NCI-H146 treated with DMSO at 0.1 percent for 48 hours (cell line): Measurements from ENCODE around the gene SH3BGR.

ENCODE experiments used
- DNase-seq: peaks from one replicate; lab custom pipeline; 2025; ENCODE audit not compliant: unreplicated experiment; lab: John Stamatoyannopoulos, UW

SH3BGR gene

GRCh38 chr21:39511102-39511501 is 59.3 kb downstream of the SH3BGR start:
- DNase-seq = no peak

GRCh38 chr21:39513735-39514134 is 62.0 kb downstream of the SH3BGR start:
- DNase-seq = no peak

- DNase-seq = no peak
These were observed 64.1 kb downstream of the SH3BGR start for GRCh38 chr21:39515684-39516472.

GRCh38 chr21:39518055-39518846 is 66.5 kb downstream of the SH3BGR start:
- peak; percentile 62 for DNase-seq

GRCh38 chr21:39518847-39519210 is 67.1 kb downstream of the SH3BGR start:
- DNase-seq = no peak

- no peak for DNase-seq
These were observed 68.1 kb downstream of the SH3BGR start for GRCh38 chr21:39519835-39520234.

- no peak for DNase-seq
These were observed 71.6 kb downstream of the SH3BGR start for GRCh38 chr21:39523399-39523798.

- DNase-seq = no peak
These were observed 72.1 kb downstream of the SH3BGR start for GRCh38 chr21:39523915-39524314.

- DNase-seq = no peak
These were observed 73.4 kb downstream of the SH3BGR start for GRCh38 chr21:39525129-39525528.

- no peak for DNase-seq
These were observed 73.8 kb downstream of the SH3BGR start for GRCh38 chr21:39525601-39526000.

GRCh38 chr21:39527067-39527595 is 75.4 kb downstream of the SH3BGR start:
- no peak for DNase-seq

- DNase-seq = no peak
These were observed 76.1 kb downstream of the SH3BGR start for GRCh38 chr21:39527664-39528381.

- DNase-seq = no peak
These were observed 77.3 kb downstream of the SH3BGR start for GRCh38 chr21:39529026-39529425.

- DNase-seq = no peak
These were observed 79.3 kb downstream of the SH3BGR start for GRCh38 chr21:39531064-39531463.

- DNase-seq = no peak
These were observed 80.1 kb downstream of the SH3BGR start for GRCh38 chr21:39531840-39532239.

GRCh38 chr21:39533545-39534380 is 82.0 kb downstream of the SH3BGR start:
- no peak for DNase-seq

GRCh38 chr21:39535646-39536437 is 84.1 kb downstream of the SH3BGR start:
- no peak for DNase-seq

GRCh38 chr21:39536835-39537234 is 85.1 kb downstream of the SH3BGR start:
- no peak for DNase-seq

GRCh38 chr21:39537571-39537970 is 85.8 kb downstream of the SH3BGR start:
- DNase-seq = no peak
